ENCODE data around the gene NUP210.

Gene NUP210

GRCh38 chr3:13329746-13330145, 90.4 kb downstream of the NUP210 start:
- Histone ChIP-seq H3K79me2 (ENCODE audit: insufficient read depth, low read length) (no peaks in the 10 kb centered on the region), H3K9me3 (ENCODE audit: insufficient read depth, low read depth, low read length) (no peaks in the 10 kb centered on the region), H3K9me2 (replicated peaks; ENCODE audit: low read depth, low read length) (no peaks in the 10 kb centered on the region), H3K27me3 (ENCODE audit: insufficient read depth, low read length, poor library complexity, severe bottlenecking) (no peaks in the 10 kb centered on the region), H3K36me3 (ENCODE audit: insufficient read depth, low read length) (peaks cover 96% of the 10 kb centered on the region; the same call in 1 of the 2 replicates), H2AFZ (ENCODE audit: low read length) (no peak overlapping the region), H3K4me2 (ENCODE audit: low read depth, low read length, poor library complexity, severe bottlenecking) (no peak overlapping the region), H4K20me1 (ENCODE audit: insufficient read depth, low read length, poor library complexity, severe bottlenecking) (no peaks in the 10 kb centered on the region), H3K9ac (ENCODE audit: low read depth, low read length, poor library complexity, severe bottlenecking) (no peak overlapping the region), H3K4me1 (ENCODE audit: insufficient read depth, low read length, poor library complexity, severe bottlenecking) (no peaks in the 10 kb centered on the region), H3F3A (ENCODE audit: low read depth) (no peaks in the 10 kb centered on the region; the same call in 1 of the 2 replicates), H3K4me3 (ENCODE audit: low read length, poor library complexity, severe bottlenecking) (no peak overlapping the region)
- TF ChIP-seq CTCF (conservative IDR thresholded peaks at IDR 0.05; ENCODE audit: low read length) (no peak), EZH2phosphoT487 (IDR thresholded peaks at IDR 0.05; ENCODE audit: borderline replicate concordance) (no peak)

- H3K9me2 ChIP-seq (replicated peaks; ENCODE audit: low read depth, low read length), result no peaks in the 10 kb centered on the region
- H3K9ac ChIP-seq (ENCODE audit: low read depth, low read length, poor library complexity, severe bottlenecking), result no peak overlapping the region
- H3K27me3 ChIP-seq (ENCODE audit: insufficient read depth, low read length, poor library complexity, severe bottlenecking), result no peaks in the 10 kb centered on the region
- H3K4me1 ChIP-seq (ENCODE audit: insufficient read depth, low read length, poor library complexity, severe bottlenecking), result no peaks in the 10 kb centered on the region
- no peaks in the 10 kb centered on the region for H3K79me2 ChIP-seq (ENCODE audit: insufficient read depth, low read length)
- no peaks in the 10 kb centered on the region for H4K20me1 ChIP-seq (ENCODE audit: insufficient read depth, low read length, poor library complexity, severe bottlenecking)
- H3F3A ChIP-seq (ENCODE audit: low read depth), result no peaks in the 10 kb centered on the region
- no peak for TF ChIP-seq CTCF (conservative IDR thresholded peaks at IDR 0.05; ENCODE audit: low read length)
- TF ChIP-seq EZH2phosphoT487 (IDR thresholded peaks at IDR 0.05; ENCODE audit: borderline replicate concordance), result no peak
- no peak overlapping the region for H3K4me2 ChIP-seq (ENCODE audit: low read depth, low read length, poor library complexity, severe bottlenecking)
- no peak overlapping the region for H2AFZ ChIP-seq (ENCODE audit: low read length)
- H3K9me3 ChIP-seq (ENCODE audit: insufficient read depth, low read depth, low read length), result no peaks in the 10 kb centered on the region
- peaks cover 98% of the 10 kb centered on the region; the same call in 1 of the 2 replicates for H3K36me3 ChIP-seq (ENCODE audit: insufficient read depth, low read length)
- H3K4me3 ChIP-seq (ENCODE audit: low read length, poor library complexity, severe bottlenecking), result no peak overlapping the region
These were observed 94.2 kb downstream of the NUP210 start for GRCh38 chr3:13325892-13326443.

- Histone ChIP-seq H3K9me2 (replicated peaks; ENCODE audit: low read depth, low read length) (no peaks in the 10 kb centered on the region), H3F3A (ENCODE audit: low read depth) (no peaks in the 10 kb centered on the region), H3K4me1 (ENCODE audit: insufficient read depth, low read length, poor library complexity, severe bottlenecking) (no peaks in the 10 kb centered on the region), H3K4me3 (ENCODE audit: low read length, poor library complexity, severe bottlenecking) (no peak overlapping the region), H3K4me2 (ENCODE audit: low read depth, low read length, poor library complexity, severe bottlenecking) (no peak overlapping the region), H3K9me3 (ENCODE audit: insufficient read depth, low read depth, low read length) (no peaks in the 10 kb centered on the region), H2AFZ (ENCODE audit: low read length) (no peak overlapping the region), H3K79me2 (ENCODE audit: insufficient read depth, low read length) (no peaks in the 10 kb centered on the region), H3K36me3 (ENCODE audit: insufficient read depth, low read length) (peaks cover 94% of the 10 kb centered on the region; the same call in 1 of the 2 replicates), H4K20me1 (ENCODE audit: insufficient read depth, low read length, poor library complexity, severe bottlenecking) (no peaks in the 10 kb centered on the region), H3K9ac (ENCODE audit: low read depth, low read length, poor library complexity, severe bottlenecking) (no peak overlapping the region), H3K27me3 (ENCODE audit: insufficient read depth, low read length, poor library complexity, severe bottlenecking) (no peaks in the 10 kb centered on the region)
- TF ChIP-seq EZH2phosphoT487 (IDR thresholded peaks at IDR 0.05; ENCODE audit: borderline replicate concordance), result no peak
- no peak for TF ChIP-seq CTCF (conservative IDR thresholded peaks at IDR 0.05; ENCODE audit: low read length)
These were observed 95.2 kb downstream of the NUP210 start for GRCh38 chr3:13324835-13325501.
